C4-2B (cell line): ENCODE data around the gene USP31.

Experiments
- H3K27ac ChIP-seq: fragments of 450-650 bp; 2 replicates; pipeline ENCODE4 v1.5.1; 2017
- ZFX ChIP-seq: fragments of 450-650 bp; IDR thresholded peaks from 2 replicates; pipeline ENCODE4 v1.6.1; 2017
- TF ChIP-seq, protein P1 (sequence below): fragments of 450-650 bp; conservative IDR thresholded peaks from 2 replicates; pipeline ENCODE4 v1.5.1; 2017; ENCODE audit warnings: mild to moderate bottlenecking

The USP31 gene

DNA sequence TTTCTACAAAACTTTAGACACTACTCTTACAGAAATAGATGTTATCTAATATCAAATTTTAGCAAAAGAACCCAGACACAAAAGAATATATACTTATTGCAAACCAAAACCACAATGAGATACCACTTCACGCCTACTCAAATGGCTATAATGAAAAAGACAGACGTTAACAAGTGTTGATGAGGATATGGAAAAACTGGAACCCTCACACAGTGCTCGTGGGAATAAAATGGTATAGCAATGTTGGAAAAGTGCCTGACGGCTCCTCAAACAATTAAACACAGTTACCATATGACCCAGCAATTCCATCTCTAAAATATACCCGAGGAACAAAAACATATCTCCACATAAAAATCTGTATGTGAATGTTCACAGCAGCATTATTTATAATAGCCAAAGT lies 27.1 kb downstream of the USP31 start:
- no peak overlapping the region for H3K27ac ChIP-seq
- no peak for TF ChIP-seq ZFX
- TF ChIP-seq, protein P1, sequence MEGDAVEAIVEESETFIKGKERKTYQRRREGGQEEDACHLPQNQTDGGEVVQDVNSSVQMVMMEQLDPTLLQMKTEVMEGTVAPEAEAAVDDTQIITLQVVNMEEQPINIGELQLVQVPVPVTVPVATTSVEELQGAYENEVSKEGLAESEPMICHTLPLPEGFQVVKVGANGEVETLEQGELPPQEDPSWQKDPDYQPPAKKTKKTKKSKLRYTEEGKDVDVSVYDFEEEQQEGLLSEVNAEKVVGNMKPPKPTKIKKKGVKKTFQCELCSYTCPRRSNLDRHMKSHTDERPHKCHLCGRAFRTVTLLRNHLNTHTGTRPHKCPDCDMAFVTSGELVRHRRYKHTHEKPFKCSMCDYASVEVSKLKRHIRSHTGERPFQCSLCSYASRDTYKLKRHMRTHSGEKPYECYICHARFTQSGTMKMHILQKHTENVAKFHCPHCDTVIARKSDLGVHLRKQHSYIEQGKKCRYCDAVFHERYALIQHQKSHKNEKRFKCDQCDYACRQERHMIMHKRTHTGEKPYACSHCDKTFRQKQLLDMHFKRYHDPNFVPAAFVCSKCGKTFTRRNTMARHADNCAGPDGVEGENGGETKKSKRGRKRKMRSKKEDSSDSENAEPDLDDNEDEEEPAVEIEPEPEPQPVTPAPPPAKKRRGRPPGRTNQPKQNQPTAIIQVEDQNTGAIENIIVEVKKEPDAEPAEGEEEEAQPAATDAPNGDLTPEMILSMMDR, result no peak

DNA sequence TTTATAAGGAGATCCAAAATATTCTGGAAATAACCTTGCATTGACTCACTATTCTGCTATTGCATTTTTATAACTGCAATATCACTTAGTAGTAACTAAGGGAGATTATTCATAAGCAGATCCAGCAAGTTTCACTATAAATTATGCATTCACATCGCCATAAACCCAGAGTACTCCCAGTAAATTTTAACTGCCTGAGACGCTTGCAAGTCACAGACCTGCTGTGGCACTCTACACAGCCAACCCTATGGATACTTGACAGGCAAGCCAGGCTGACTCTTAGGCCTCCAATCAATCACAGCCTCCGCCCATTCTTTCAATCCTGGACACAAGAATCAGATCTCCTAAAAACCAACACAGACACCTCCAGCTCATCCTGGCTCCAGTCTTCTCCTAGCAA lies 28.2 kb downstream of the USP31 start:
- H3K27ac ChIP-seq, result no peak overlapping the region
- no peak for TF ChIP-seq ZFX
- TF ChIP-seq, protein P1, result no peak

GRCh38 chr16:23120562-23120961 lies 28.7 kb downstream of the USP31 start:
- TF ChIP-seq, protein P1, result no peak
- TF ChIP-seq ZFX, result no peak
- no peak overlapping the region for H3K27ac ChIP-seq

DNA sequence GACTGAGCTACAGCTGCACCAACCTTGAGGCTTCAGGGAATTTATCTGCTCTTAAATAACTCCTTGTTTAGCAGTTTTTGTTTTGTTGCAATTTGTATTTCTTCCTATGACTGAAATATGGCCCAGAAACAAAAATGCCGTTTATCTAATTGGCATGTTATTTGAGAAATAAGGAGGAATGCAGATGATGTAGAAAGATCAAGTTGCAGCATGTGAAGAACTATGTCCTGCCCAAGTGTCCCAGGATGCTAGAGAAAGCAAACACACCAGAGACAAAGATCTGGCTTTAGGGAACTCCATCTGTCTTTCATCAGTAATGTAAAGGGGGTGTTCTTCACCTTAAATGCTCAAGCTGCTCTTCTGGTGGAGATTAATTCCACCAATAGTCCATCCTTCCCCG lies 29.7 kb downstream of the USP31 start:
- no peak overlapping the region for H3K27ac ChIP-seq
- TF ChIP-seq, protein P1, result no peak
- no peak for TF ChIP-seq ZFX

DNA sequence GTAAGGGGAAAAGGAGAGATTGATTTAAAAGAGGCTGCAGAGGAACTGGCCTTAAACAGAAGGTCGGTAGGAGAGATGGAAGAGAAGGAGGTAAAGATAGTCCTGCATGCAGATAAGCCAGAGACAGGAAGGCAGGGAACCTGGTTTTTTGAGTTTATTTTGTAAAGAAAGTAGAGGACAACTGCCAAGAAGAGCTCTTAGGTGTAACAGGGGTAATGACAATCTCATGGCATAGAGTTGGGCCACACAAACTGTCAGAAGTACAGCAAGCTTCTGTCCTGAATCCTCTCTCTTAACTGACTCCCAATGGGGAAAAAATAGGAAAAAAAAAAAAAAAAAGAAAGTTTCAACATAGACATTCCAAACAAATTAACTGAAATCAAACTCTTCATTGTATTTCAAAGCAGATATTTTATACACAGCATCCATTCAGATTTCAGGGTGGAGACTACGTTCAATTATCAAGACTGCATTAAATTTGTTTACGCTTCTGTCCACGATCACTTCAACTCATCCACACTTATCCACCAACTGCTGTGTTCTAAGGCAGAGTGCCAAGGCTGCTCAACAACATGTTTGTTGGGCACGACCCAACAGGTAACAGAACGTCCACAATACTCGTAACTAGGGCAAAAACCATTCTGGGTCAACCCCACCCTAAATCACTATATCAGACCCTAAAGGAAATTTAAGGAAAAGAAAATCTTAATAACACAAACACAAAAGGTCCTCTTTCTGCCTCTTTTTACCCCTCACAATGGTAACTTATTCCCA lies 34.9 kb downstream of the USP31 start:
- no peak overlapping the region for H3K27ac ChIP-seq
- TF ChIP-seq, protein P1, result no peak
- TF ChIP-seq ZFX, result no peak

- H3K27ac ChIP-seq, result no peak overlapping the region
- TF ChIP-seq, protein P1, result no peak
- no peak for TF ChIP-seq ZFX
These were observed 36.1 kb downstream of the USP31 start for GRCh38 chr16:23113185-23113584.

- TF ChIP-seq, protein P1, result no peak
- TF ChIP-seq ZFX, result no peak
- H3K27ac ChIP-seq, result no peak overlapping the region
These were observed 38.9 kb downstream of the USP31 start for GRCh38 chr16:23110257-23110899.
